ENCODE measurements around the gene LRRC75B. TPM values are rescaled to one million over a fixed set of nuclear protein-coding genes. Genes with fewer than 3 reads are reported as not detected.

The LRRC75B gene
- polyA plus RNA-seq, 1 of the 3 experiments (the other 2 are of a cell fraction) = 12.3 TPM

- Histone ChIP-seq H3K4me2 (no peak overlapping the region), H3K4me3 (ENCODE audit: low read depth in 2 of 2, low read length in 1 of 2) (no peak overlapping the region), H3K9ac (no peak overlapping the region), H3F3A (replicated peaks; ENCODE audit: insufficient read depth) (no peaks in the 10 kb centered on the region), H3K27ac (ENCODE audit: low read depth in 2 of 2, low read length in 1 of 2) (peak overlapping the region in 1 of 2 experiments; percentile 8; a peak in 1 of 4 replicates), H3K9me2 (no peaks in the 10 kb centered on the region), H3K36me3 (replicated peaks in 1 of 2; ENCODE audit: control insufficient read depth in 1 of 2, insufficient read depth in 2 of 2, low read length in 1 of 2) (peaks cover 28 to 31% of the 10 kb centered on the region in 2 experiments), H4K20me1 (ENCODE audit: insufficient read depth) (peaks cover 69% of the 10 kb centered on the region), H2AFZ (ENCODE audit: low read depth) (no peak overlapping the region), H3K4me1 (ENCODE audit: control insufficient read depth in 1 of 2, insufficient read depth in 2 of 2, low read depth in 1 of 2, low read length in 1 of 2) (peaks cover 0 to 12% of the 10 kb centered on the region in 2 experiments; a peak in 1 of 4 replicates), H3K27me3 (ENCODE audit: insufficient read depth) (no peaks in the 10 kb centered on the region), H3K79me2 (ENCODE audit: insufficient read depth) (peaks cover 94% of the 10 kb centered on the region), H3K9me3 (no peaks in the 10 kb centered on the region)
- DNase-seq = no peak
- TF ChIP-seq EP300 (IDR thresholded peaks at IDR 0.05; ENCODE audit: borderline replicate concordance in 1 of 2, low read depth in 1 of 2, low read length in 1 of 2) = 0 out of 4 replicates have a peak, but pooled peaks of 1 of the 2 experiments have one; percentile 10
- TF ChIP-seq ZBTB33 (IDR thresholded peaks at IDR 0.05; ENCODE audit: borderline replicate concordance, low read depth) = no peak
- no peak for TF ChIP-seq USF1 (IDR thresholded peaks at IDR 0.05; ENCODE audit: borderline replicate concordance, low read depth)
- no peak for TF ChIP-seq TCF12 (IDR thresholded peaks at IDR 0.05)
- TF ChIP-seq MXI1 (IDR thresholded peaks at IDR 0.05; ENCODE audit: low read depth, low read length) = peak; percentile 67; the same call in 1 of the 2 replicates
- peak; percentile 58; the same call in 1 of the 2 replicates for TF ChIP-seq GATA2 (CRISPR knock-in tag; IDR thresholded peaks at IDR 0.05)
- TF ChIP-seq EZH2phosphoT487 (IDR thresholded peaks at IDR 0.05; ENCODE audit: borderline replicate concordance, low read depth) = no peak
- TF ChIP-seq RCOR1 (IDR thresholded peaks at IDR 0.05; ENCODE audit: low read length) = 0 out of 2 replicates have a peak, but pooled peaks have one; percentile 30
- TF ChIP-seq CHD2 (IDR thresholded peaks at IDR 0.05; ENCODE audit: low read length, partially characterized antibody) = no peak
- TF ChIP-seq POLR2AphosphoS5 (IDR thresholded peaks at IDR 0.05; ENCODE audit: low read depth, low read length) = no peak
- TF ChIP-seq USF2 (IDR thresholded peaks at IDR 0.05; ENCODE audit: borderline replicate concordance, low read depth, low read length) = no peak
- ChIA-PET POLR2A (interaction anchor here (0.5 to 1.0 kb wide), 4 partner anchors 10 to 37 kb away, joined by 3 to 5 read pairs (median 3); partner anchors contain the start of gene GUCD1), CTCF (interaction anchor here (1.3 kb wide), 1 partner anchor 9 kb away, joined by 3 read pairs; no protein-coding TSS in a partner anchor)
- WGBS (ENCODE audit: low lambda C conversion rate) = 82% methylated on average over 2 of the region's 2 CpGs
These were observed 28.4 kb downstream of the LRRC75B start for GRCh38 chr22:24564376-24565058.

GRCh38 chr22:24563246-24563645, 29.6 kb downstream of the LRRC75B start:
- H3K79me2 ChIP-seq (ENCODE audit: insufficient read depth) = peaks cover 99% of the 10 kb centered on the region
- ChIA-PET CTCF (no interaction called here), POLR2A (no interaction called here)
- H3K9ac ChIP-seq = no peak overlapping the region
- H3K9me3 ChIP-seq = no peaks in the 10 kb centered on the region
- TF ChIP-seq USF2 (IDR thresholded peaks at IDR 0.05; ENCODE audit: borderline replicate concordance, low read depth, low read length) = no peak
- no peak for TF ChIP-seq RFX5 (IDR thresholded peaks at IDR 0.05; ENCODE audit: low read length)
- no peak for TF ChIP-seq TCF12 (IDR thresholded peaks at IDR 0.05)
- no peak overlapping the region for H3K4me2 ChIP-seq
- no peak overlapping the region for H2AFZ ChIP-seq (ENCODE audit: low read depth)
- H4K20me1 ChIP-seq (ENCODE audit: insufficient read depth) = peaks cover 78% of the 10 kb centered on the region
- WGBS (ENCODE audit: low lambda C conversion rate) = 82% methylated on average over 2 of the region's 2 CpGs
- H3K9me2 ChIP-seq = no peaks in the 10 kb centered on the region
- no peaks in the 10 kb centered on the region for H3F3A ChIP-seq (replicated peaks; ENCODE audit: insufficient read depth)
- no peak overlapping the region for H3K4me3 ChIP-seq (ENCODE audit: low read depth in 2 of 2, low read length in 1 of 2)
- DNase-seq = no peak
- H3K36me3 ChIP-seq (replicated peaks in 1 of 2; ENCODE audit: control insufficient read depth in 1 of 2, insufficient read depth in 2 of 2, low read length in 1 of 2) = peaks cover 28 to 36% of the 10 kb centered on the region in 2 experiments
- no peaks in the 10 kb centered on the region for H3K27me3 ChIP-seq (ENCODE audit: insufficient read depth)
- peaks cover 0 to 12% of the 10 kb centered on the region in 2 experiments; a peak in 1 of 4 replicates for H3K4me1 ChIP-seq (ENCODE audit: control insufficient read depth in 1 of 2, insufficient read depth in 2 of 2, low read depth in 1 of 2, low read length in 1 of 2)
- H3K27ac ChIP-seq (ENCODE audit: low read depth in 2 of 2, low read length in 1 of 2) = no peak overlapping the region

Measured in SK-N-SH (cell line).